ENCODE measurements around the gene PRORP.
"Not testable (repeated sequence)": the region's sequence is repeated elsewhere in the genome, so short reads cannot be mapped to it uniquely, and the experiment has no call there.

PRORP gene

GRCh38 chr14:35140718-35141581 is 18.6 kb downstream of the PRORP start:
- DNase-seq, result no peak

GRCh38 chr14:35144029-35144428 is 21.7 kb downstream of the PRORP start:
- no peak for DNase-seq

GRCh38 chr14:35146711-35147149 is 24.4 kb downstream of the PRORP start:
- no peak for DNase-seq

- no peak for DNase-seq
Measured at GRCh38 chr14:35147186-35147585, 24.8 kb downstream of the PRORP start.

GRCh38 chr14:35147711-35148110 is 25.4 kb downstream of the PRORP start:
- no peak for DNase-seq

- no peak for DNase-seq
Measured at GRCh38 chr14:35149239-35149638, 26.9 kb downstream of the PRORP start.

GRCh38 chr14:35152531-35152930 is 30.2 kb downstream of the PRORP start:
- not testable (repeated sequence) for DNase-seq

- no peak for DNase-seq
Measured at GRCh38 chr14:35154016-35154415, 31.7 kb downstream of the PRORP start.

GRCh38 chr14:35155962-35156361 is 33.6 kb downstream of the PRORP start:
- DNase-seq, result no peak

- DNase-seq, result no peak
Measured at GRCh38 chr14:35158491-35158890, 36.1 kb downstream of the PRORP start.

- DNase-seq, result no peak
Measured at GRCh38 chr14:35158951-35159653, 36.8 kb downstream of the PRORP start.

- no peak for DNase-seq
Measured at GRCh38 chr14:35159742-35160409, 37.5 kb downstream of the PRORP start.

GRCh38 chr14:35161231-35161630 is 38.9 kb downstream of the PRORP start:
- DNase-seq, result no peak

GRCh38 chr14:35163384-35163783 is 41.0 kb downstream of the PRORP start:
- DNase-seq, result no peak

- no peak for DNase-seq
Measured at GRCh38 chr14:35164849-35165248, 42.5 kb downstream of the PRORP start.

- DNase-seq, result no peak
Measured at GRCh38 chr14:35167496-35167895, 45.1 kb downstream of the PRORP start.
